T-helper 22 cell (primary cell): ENCODE measurements around the gene DBH.

Experiments
- DNase-seq: peaks from one replicate; pipeline ENCODE4 v3.0.0-alpha.2; 2020; ENCODE audit warnings: low read depth

DBH gene

DNA sequence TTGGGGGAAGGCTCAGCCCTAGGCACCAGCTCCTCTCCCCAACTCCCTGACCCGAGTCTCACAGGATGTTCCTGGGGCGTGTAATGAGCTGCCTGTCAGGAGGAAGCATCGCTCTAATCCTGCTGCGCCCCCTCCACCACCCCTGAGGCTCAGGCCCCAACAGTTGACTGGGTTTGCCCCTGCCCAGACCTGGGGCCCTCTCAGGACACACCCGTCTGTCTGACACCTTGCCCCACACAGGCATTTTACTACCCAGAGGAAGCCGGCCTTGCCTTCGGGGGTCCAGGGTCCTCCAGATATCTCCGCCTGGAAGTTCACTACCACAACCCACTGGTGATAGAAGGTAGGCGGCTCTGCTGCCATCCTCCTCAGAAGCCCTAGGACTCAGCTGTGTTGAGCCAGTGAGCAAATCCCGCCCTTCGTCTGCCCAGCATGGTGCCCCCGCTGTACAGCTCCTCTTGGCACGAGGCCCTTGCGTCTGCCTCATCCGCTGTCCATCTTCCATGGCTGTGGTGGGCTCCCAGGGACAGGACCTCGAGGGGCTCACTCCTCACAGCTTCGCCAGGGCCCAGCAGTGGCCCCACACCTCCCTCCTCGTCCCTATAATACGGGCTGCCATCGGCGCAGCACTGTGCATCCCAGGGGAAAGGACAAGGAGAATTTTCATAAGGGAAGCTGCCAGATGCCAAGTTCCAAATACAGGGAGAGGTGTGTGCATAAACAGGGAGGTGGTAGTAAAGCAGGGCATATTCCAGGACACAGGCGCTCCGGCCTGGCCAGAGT lies 8.0 kb downstream of the DBH start:
- DNase-seq = no peak

DNA sequence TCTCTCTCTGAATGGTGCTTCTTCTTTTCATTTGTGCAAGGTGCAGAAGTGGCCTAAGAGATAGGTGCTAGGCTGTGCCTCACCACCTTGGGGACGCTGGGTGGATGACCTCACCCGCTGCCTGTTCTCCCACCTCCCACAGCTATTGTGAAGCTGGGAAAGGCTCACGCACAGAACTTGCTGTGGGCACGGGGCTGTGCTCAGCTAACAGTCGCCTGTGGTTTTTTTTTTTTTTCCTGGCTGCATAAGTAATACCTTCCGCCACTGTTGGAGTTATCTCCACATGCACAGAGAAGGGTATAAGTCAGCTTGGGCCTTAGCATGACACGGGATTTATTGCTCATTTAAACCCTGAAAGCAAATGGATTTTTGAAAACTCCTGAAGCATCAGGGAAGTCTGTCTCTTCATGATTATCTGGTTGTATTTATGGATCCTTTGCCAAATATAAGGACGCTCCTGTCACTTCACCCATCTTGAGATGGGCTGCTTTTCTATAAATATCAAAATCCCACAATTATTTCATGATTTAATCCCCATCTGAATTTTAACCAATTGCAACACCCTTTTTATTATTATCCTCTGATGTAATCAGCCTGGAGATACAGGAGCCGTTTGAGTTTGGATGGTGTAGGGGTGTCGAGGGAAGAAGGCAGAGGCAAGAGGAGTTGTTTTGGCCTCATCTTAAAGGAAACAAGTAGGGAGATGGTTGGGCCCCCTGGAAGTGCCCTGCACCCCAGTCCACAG lies 9.0 kb downstream of the DBH start:
- DNase-seq = no peak

DNA sequence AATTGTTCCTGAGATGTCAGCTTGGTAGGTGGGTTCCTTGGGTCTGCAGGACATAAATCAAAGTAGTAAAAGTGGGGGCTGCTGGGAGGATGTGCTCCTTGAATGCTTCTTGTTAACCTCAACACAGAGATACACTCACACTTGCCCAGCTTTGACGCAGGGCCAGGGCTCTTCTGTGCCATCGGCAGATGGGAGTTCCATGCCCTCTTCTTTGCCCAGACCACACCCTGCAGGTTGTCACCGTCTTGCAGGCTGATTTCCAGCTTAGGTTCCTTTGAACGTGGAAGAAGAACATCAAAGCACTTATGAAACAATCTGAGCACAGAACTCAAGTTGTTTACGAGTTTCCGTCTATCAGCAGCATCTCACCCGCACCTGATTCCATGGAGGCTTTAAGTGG lies 11.0 kb downstream of the DBH start:
- no peak for DNase-seq

DNA sequence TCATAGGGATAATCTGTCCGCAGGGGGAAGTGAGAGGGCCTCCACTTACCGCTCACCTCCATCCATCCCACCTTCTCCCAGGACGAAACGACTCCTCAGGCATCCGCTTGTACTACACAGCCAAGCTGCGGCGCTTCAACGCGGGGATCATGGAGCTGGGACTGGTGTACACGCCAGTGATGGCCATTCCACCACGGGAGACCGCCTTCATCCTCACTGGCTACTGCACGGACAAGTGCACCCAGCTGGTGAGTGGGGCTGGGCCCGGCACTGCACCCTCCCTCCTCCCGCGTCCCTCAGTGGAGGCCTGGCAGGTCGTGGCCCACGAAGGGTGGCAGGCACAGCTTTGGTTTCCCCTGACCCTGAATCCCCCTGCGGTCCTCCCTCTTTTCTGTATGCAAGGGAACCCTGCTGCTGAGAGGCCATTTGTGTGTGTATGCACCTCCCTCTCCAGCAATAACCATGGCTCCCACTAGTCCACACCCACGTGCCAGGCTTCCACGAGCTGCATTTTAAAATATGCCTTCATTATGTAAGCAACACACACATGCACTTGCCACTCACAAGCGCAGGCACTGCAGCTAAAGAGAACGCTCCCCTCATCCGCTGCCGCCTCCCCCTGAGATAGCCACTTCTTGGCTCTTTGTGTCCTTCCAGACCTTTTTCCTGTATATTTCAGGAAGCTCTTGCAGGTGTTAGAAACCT lies 11.8 kb downstream of the DBH start:
- DNase-seq = no peak

DNA sequence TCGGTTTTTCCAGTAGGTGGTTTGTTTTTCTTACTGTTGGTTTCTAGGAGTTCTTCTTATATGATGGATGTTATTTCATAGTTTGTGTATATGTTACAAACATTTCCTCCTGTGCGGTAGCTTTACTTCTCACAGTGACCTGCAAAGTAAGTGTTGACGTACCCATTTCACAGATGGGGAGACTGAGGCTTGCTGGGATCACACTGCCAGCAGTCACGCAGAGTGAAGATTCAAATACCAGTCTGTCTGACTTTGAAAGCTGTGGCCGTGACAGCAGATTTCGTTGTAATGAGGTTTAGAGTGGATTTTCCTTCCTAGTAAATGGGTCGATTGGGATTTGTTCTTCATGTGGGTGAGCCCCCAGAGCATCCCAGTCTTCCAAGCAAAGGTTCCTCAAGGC lies 13.0 kb downstream of the DBH start:
- no peak for DNase-seq

DNA sequence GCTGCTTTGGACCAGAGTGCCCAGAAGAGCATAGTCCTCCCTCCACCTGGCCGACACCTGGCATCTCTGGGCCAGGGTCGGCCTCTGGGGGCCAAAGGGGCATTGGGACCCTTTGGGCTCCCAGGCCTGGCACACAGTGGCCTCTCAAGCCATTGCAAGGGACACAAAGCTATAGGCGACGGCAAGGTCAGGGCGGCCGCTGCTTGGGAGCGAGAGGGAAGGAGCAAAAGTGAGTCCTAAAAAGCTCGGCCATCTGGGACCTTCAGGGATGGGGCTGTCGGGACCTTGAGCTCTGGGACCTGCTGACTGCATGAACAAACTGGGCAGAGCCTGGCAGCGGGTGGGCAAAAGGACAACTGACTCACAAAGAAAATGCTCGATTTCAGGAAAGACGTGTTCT lies 13.9 kb downstream of the DBH start:
- DNase-seq = no peak

DNA sequence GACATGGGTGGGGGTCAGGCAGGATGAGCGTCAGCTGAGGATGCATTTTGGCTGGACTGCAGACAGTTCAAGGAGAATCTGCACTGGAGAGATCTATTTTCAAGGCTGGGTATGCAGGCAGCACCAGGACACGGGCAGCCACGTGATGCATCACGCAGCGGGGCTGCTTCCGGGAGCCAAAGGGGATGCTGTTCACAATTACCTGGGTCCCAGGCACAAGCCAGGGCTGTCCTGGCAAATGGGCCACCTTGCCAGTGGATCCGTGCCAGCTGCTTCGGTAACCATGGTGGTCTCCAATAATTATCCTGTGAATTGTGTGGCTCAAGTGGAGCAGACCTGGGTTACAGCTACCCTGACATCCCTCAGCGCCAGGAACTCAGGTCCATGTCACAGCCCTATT lies 17.5 kb downstream of the DBH start:
- no peak for DNase-seq

DNA sequence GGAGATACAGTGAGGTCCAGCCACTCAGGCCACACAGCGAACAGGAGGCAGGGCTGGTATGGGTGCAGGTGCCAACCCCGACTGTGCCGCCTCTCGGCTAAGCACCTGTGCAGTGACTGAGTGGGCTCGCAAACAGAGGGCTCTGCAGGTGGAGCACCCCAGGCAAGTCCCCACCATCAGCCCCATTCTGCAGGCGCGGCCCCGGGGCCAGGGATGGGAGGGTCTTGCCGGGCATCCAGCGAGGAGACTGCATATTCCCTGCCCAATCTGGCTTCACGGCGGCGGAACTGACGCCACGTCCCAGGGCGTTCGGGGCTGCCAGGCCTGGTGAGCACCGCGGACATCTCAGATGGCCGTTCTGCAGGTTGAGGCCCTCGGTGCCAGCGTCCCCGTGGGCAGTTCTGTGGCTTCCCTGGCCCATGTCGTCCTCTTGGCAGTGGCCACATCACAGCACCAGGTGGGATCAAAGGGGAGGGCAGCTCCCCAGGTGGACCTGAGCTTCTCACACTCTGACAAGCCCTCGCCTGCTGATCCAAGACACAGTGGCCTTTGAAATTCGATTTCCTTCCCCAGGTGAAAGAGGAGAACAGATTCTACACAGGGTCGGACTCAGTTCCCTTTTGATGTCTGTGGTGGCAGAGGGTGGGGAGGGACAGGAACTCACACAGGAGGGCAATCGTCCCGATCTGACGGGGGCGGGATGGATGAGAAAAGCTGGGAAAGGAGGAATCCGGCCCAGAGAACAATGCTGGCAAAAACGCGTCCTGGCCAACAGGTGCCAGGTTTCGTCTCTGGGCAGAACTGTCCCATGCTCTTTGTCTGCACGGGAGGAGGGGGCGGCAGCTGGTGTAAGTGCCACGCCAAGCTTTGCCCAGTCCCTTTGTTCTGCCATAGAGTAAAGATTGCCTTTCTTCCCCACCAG lies 18.8 kb downstream of the DBH start:
- no peak for DNase-seq

DNA sequence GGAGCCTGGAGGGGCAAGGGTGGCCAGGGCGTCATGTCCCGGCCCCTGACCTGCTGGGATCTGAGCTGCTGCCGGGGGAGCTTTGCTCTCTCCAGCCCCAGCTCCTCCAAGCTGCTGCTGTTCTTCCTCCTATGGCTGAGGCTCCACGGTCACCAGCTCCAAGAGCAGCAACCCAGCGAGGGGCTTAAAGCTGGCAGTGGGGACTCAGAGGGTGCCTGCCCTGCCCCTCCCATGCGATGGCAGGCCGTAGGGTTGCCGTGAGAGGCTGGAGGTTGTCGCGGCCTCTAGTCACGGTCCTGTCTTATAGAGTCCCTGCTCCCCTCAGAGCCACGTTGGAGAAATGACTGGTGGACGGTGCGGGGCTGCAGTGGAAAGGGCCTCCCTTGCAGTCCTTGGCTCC lies 19.5 kb downstream of the DBH start:
- no peak for DNase-seq

DNA sequence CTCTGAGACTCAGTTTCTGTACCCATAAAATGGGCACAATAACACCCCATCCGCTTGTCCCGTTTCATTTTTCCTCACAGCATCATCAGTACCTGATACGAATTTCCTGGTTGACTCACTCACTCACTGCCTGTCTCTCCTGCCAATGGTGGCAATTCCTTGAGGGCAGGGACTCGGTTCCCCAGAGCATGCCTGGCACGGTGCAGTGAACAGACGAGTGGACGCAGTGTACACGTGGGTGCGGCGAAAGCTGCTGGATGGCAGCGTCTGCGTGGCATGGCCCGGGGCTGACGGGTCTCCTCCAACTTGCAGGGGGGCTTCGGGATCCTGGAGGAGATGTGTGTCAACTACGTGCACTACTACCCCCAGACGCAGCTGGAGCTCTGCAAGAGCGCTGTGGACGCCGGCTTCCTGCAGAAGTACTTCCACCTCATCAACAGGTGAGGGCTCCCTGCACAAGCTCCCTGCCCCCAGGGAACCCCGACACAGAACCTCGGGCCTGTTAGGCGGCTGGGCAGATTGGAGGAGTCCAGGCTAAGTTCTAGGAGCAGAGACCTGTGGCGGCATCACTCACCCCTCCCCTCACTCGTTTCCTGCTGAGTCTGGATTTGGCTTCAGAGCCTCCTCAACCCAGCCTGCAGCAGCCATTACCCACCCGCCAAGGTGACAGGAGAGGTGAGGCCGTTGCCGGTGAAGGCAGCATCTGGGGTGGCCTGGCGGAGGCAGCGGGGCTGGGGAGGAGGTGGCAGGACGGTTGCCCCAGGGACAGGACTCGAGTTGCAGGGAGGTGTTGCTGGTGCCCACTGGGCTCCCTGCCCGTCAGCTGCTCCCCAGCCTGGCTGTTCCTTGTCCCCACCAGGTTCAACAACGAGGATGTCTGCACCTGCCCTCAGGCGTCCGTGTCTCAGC lies 20.3 kb downstream of the DBH start:
- no peak for DNase-seq

DNA sequence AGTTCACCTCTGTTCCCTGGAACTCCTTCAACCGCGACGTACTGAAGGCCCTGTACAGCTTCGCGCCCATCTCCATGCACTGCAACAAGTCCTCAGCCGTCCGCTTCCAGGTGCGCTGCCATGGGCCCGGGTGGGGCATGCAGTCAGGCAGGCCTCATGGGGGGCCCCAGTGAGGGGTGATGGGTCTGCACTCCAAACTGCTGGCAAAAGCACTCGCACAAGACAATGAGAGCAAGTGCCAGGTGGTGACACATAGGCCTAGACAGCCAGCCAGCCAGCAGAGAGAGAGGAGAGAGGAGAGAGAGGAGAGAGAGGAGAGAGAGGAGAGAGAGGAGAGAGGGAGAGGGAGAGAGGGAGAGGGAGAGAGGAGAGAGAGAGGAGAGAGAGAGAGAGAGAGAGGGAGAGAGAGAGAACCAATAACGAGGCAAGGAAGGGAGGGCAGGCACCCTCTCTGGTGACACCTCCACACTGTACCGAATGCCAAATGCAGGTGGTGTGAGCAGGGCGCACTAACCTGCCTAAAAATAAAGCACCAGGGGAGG lies 21.0 kb downstream of the DBH start:
- DNase-seq = no peak

DNA sequence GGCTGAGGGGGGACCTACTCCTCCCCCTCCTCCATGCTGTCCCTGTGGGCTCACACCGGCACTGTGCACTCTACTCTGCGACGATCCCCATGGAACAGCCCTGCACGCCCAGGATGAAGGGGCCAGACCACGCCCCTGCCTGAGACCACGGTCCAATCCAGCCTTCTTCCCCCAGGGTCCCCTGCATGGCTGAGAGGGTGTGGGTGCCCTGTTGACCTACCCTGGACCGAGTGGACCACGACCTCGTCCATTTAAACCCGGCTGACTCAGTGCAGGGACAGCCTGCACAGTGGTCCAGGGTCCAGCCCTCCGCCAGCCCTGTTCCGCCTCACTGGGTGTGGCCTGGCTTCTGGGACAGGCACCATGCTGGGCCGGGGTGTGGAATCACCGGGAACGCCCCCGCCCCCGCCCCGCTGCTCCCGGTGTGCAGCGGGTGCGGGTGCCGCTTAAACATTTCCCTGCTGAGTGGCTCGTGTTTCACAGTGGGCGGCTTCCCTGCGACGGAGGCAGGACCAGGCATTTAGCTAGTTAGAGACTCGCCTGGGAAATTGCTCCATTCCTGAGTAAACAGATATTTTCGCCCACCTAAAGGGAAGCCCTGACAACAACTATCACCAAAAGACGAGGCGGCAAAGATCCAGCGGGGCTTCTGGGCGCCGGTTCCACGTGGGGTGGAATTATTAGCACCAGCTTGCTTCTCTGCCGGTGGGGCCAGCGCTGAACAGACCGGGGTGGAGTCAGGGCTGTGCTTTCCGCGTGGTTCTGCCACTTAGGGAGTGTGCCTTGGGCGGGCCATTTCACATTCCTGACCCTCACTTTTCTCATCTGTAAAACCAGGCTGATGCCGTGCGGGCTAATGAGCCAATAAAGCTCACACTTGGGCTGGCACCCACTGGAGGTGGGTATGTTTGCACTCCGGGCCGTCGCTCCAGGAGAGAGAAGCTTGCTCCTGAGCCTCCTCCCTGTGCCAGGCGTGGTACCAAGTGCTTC lies 22.6 kb downstream of the DBH start:
- no peak for DNase-seq

DNA sequence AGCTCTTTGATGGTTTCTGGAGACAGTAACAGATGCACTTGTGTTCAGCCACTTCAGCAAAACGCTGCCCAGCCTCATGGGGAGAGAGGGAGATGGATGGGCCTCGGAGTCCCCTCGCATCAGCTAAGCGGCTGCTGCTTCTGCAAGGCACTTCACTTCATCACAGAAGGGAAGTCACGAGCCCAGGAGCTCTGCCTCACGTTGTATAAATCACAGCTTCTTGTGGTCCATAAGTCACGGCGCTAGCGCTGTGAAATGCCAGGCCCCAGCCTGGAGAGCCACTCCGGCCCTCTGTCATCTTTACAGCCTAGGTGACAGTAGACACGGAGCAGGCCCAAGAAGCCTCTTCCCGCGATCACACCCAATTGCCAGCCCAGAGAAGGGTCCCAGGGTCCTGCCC lies 23.4 kb downstream of the DBH start:
- DNase-seq = no peak

DNA sequence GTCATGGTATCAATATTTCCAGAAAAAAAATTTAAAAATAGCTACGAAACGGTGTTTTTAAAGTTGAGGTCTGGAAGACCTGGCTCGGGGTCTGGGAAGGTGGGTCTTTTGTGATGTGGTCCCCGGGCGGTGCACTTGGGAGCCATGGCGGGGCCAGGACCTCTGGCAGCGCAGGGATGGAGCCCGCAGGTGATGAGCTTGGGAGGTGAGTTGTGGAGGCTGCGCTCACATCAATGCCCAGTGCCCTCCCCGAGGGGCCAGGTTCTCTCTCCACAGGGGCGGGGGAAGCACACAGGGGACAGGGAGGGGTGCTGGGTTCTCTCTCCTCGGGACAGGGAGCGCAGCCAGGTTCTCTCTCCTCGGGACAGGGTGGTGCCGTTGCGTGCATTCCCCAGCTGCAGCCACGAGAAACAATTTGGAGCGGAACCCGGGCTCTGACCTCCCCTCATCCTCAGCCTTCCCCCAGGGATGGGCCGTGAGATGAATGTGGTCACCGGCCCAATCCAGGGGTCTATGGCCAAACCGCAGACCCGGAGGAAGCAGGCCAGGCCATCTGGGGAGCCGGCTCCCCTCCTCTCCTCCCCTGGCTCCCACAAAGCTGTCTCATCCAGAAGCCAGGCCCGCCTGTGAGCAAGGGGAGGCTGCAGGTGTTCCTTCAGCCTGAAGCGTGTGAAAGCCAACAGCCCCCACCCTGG lies 25.8 kb downstream of the DBH start:
- DNase-seq = no peak

DNA sequence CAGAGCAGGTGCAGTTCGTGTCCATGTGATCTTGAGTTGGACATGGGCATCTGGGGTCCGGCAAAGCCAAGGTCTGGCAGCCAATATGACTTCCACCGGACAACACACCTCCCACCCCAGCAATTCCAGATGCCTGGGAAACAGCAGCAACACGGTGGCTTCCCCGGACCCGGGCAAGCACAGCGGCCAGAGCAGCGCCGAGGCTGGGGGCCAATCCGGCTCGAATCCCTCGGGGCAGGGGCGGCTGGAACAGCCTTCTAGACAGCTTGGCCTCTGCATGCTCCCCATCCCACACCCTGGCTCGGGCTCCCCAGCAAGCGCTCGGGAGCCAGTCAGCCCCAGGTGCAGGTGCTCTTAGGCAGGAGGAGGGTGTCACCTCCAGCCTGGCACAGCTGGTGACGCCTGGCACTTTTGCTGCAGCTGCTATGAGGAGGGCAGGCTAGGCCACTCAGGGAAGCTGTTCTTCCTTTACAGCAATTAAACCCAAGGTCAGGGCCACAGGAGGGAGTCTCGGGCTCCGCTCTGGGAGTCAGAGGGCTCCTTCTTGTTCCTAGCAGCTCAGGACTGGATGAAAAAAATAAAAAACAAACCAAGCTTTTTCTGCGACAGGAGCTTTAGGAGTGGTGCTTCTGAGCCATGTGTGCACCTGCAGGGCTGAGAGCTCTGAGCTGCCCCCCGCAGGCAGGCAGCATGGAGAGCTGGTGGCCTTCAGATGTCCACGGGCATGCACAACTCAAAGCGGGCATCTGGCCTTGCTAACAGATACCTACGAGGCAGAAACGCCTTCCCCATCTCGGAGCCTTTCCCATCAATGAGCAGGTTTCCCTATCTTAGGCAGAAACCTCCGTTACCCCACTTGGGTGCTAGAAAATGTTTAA lies 28.2 kb downstream of the DBH start:
- no peak for DNase-seq

DNA sequence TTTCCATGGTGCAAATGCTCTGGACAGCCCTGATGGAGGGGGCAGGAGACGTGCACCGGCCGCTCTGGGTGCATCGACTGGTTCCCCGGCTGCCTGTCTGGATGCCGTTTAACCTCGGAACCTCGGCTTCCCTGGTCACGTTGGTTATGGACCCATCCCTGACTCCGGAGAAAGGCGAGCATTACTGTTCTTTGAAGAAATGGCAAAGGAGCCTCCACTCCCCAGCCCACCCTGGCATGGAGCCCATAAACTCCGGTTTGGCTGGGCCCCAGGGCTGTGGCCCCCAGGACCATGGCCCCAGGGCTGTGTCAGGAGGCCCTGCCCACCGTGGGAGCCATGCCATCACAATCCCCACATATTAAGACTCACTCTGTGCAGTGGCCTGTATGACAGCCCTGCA lies 28.9 kb downstream of the DBH start:
- DNase-seq = no peak

DNA sequence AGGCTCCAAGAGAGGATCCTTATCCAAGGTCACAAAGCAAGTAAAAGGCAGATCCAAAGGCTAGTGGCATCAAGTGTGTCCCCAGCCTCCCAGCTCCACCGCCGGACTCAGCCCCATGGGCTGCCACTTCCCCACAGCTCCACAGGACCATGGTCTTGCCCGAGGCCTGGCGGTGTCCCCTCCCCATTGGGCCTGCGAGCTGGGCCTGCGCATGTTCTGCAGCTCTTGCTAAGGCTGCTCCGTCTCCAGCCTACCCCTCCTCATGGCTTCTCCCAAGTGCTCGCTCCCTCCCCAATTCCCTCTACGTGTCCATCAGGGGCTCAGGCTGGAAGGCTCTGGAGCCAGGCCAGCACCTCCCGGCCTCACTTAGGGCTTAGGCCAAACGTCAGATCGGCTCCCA lies 29.4 kb downstream of the DBH start:
- DNase-seq = no peak

DNA sequence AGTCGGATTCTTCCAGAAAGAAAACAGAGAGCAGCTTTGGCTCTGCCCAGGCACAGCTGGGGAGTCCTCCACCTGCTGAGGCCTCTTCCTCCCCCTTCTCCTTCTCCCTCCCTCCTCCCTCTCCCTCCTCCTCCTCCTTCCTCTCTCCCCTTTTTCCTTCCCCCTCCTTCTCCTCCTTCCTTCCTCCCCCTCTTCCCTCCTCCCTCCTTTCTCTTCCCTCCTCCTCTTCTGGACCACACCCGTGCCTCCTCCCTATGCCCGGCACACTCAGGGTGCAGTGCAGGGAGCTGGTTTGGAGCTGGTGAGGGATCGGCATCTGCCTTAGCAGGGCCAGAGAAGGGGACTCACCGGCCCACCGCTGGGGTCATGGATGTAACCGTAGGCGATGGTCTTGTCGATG lies 30.2 kb downstream of the DBH start:
- DNase-seq = no peak
